ENCODE data around the gene GALP. TPM values are rescaled to one million over a fixed set of nuclear protein-coding genes. Genes with fewer than 3 reads are reported as not detected.
A peak's percentile ranks its signal among the peaks of the same experiment; 100 is the strongest.
"Not testable (repeated sequence)": the region's sequence is repeated elsewhere in the genome, so short reads cannot be mapped to it uniquely, and the experiment has no call there.

Gene GALP
- total RNA-seq (not detected), polyA plus RNA-seq (not detected)
- long read RNA-seq, donor 1 = 0 reads
- long read RNA-seq, donor 2 = 0 reads

- H3K4me1 ChIP-seq; H3K27ac ChIP-seq; H3K9me3 ChIP-seq; intact Hi-C loops (cut with DNase I; ENCODE audit: low total_unique reads); DNase-seq; H3K4me3 ChIP-seq; H3K36me3 ChIP-seq: not testable (repeated sequence)
- WGBS, 5 donors = 56 to 72% (median 66%) methylated on average over 14 to 15 of the region's 15 CpGs
- H3K27me3 ChIP-seq (replicated peaks in 1 of 7) = peaks cover 0 to 41% (median 0%) of the 10 kb centered on the region in 7 donors
Measured at GRCh38 chr19:56175861-56176307, at the start of gene GALP. GALP (plus strand) TSS chr19:56176008; CDS start chr19:56177109, 1,101 bp downstream.

- 80 to 91% (median 85%) methylated on average over 19 of the region's 19 CpGs for WGBS, 5 donors
- TF ChIP-seq POLR2AphosphoS5 (IDR thresholded peaks at IDR 0.05) (no peak), CTCF (IDR thresholded peaks at IDR 0.05 in 8 of 11, conservative IDR thresholded peaks at IDR 0.05 in 3 of 11) (no peak), POLR2A (IDR thresholded peaks at IDR 0.05) (no peak)
- Histone ChIP-seq H3K27me3 (replicated peaks in 1 of 7) (no peaks in the 10 kb centered on the region), H3K4me3 (no peak overlapping the region), H3K36me3 (no peaks in the 10 kb centered on the region), H3K27ac (no peak overlapping the region), H3K9me3 (no peaks in the 10 kb centered on the region), H3K4me1 (peaks cover 0 to 5% (median 2%) of the 10 kb centered on the region in 6 donors)
- no peak for DNase-seq
- intact Hi-C loops (cut with DNase I; ENCODE audit: low total_unique reads) = no loop called here
Measured at GRCh38 chr19:56126983-56127780, 48.6 kb upstream of the GALP start.

- H3K27me3 ChIP-seq (replicated peaks in 1 of 7) = no peaks in the 10 kb centered on the region
- TF ChIP-seq POLR2A (IDR thresholded peaks at IDR 0.05) = no peak
- no peak for TF ChIP-seq POLR2AphosphoS5 (IDR thresholded peaks at IDR 0.05)
- TF ChIP-seq CTCF (IDR thresholded peaks at IDR 0.05 in 8 of 11, conservative IDR thresholded peaks at IDR 0.05 in 3 of 11) = no peak
- DNase-seq = no peak
- 87 to 93% (median 88%) methylated on average over 7 of the region's 7 CpGs for WGBS, 5 donors
- no peaks in the 10 kb centered on the region for H3K9me3 ChIP-seq
- no peak overlapping the region for H3K4me3 ChIP-seq
- intact Hi-C loops (cut with DNase I; ENCODE audit: low total_unique reads) = no loop called here
- H3K4me1 ChIP-seq = peaks cover 0 to 24% (median 6%) of the 10 kb centered on the region in 6 donors
- no peak overlapping the region for H3K27ac ChIP-seq
- no peaks in the 10 kb centered on the region for H3K36me3 ChIP-seq
Measured at GRCh38 chr19:56130006-56130405, 45.8 kb upstream of the GALP start.

GRCh38 chr19:56131651-56132050 is 44.2 kb upstream of the GALP start:
- intact Hi-C loops (cut with DNase I; ENCODE audit: low total_unique reads) = no loop called here
- H3K36me3 ChIP-seq = no peaks in the 10 kb centered on the region
- 59 to 85% (median 78%) methylated on average over 8 of the region's 8 CpGs for WGBS, 5 donors
- peaks cover 0 to 24% (median 6%) of the 10 kb centered on the region in 6 donors for H3K4me1 ChIP-seq
- H3K4me3 ChIP-seq = no peak overlapping the region
- no peak for TF ChIP-seq POLR2A (IDR thresholded peaks at IDR 0.05)
- no peak for TF ChIP-seq CTCF (IDR thresholded peaks at IDR 0.05 in 8 of 11, conservative IDR thresholded peaks at IDR 0.05 in 3 of 11)
- no peak for TF ChIP-seq POLR2AphosphoS5 (IDR thresholded peaks at IDR 0.05)
- no peaks in the 10 kb centered on the region for H3K9me3 ChIP-seq
- DNase-seq = no peak
- H3K27ac ChIP-seq = peak overlapping the region in 7 of 8 donors; percentile 14 to 75 (median 67)
- H3K27me3 ChIP-seq (replicated peaks in 1 of 7) = no peaks in the 10 kb centered on the region

Measured in spleen (tissue), 13 donors.